Measurements from ENCODE around the gene CAP1.

DNA sequence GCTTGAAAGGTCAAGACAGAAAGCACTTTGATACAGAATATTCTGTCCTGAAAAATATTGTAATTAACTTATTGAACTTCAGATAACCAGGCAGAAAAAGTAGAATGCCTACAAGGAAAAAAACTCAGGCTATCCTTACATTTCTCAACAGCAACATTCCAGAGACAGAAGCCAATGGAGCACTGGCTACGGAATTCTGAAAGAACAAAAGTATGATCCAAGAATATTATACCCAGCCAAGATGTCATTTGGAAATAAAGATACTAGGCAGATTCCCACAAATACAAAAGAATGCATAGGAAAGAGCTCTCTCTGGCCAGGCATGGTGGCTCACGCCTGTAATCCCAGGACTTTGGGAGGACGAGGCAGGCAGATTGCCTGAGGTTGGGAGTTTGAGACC is 62.4 kb downstream of the CAP1 start:
- no peak for TF ChIP-seq ZNF274 (CRISPR knock-in tag; IDR thresholded peaks at IDR 0.05)
- no peak for TF ChIP-seq NFRKB (IDR thresholded peaks at IDR 0.05)
- TF ChIP-seq, protein P1, sequence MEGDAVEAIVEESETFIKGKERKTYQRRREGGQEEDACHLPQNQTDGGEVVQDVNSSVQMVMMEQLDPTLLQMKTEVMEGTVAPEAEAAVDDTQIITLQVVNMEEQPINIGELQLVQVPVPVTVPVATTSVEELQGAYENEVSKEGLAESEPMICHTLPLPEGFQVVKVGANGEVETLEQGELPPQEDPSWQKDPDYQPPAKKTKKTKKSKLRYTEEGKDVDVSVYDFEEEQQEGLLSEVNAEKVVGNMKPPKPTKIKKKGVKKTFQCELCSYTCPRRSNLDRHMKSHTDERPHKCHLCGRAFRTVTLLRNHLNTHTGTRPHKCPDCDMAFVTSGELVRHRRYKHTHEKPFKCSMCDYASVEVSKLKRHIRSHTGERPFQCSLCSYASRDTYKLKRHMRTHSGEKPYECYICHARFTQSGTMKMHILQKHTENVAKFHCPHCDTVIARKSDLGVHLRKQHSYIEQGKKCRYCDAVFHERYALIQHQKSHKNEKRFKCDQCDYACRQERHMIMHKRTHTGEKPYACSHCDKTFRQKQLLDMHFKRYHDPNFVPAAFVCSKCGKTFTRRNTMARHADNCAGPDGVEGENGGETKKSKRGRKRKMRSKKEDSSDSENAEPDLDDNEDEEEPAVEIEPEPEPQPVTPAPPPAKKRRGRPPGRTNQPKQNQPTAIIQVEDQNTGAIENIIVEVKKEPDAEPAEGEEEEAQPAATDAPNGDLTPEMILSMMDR (CRISPR knock-in tag; IDR thresholded peaks at IDR 0.05) = no peak
- no peak for TF ChIP-seq POLR2AphosphoS5 (IDR thresholded peaks at IDR 0.05; ENCODE audit: low read depth, low read length)
- TF ChIP-seq NFYB (CRISPR knock-in tag; IDR thresholded peaks at IDR 0.05) = no peak
- TF ChIP-seq, protein P2, sequence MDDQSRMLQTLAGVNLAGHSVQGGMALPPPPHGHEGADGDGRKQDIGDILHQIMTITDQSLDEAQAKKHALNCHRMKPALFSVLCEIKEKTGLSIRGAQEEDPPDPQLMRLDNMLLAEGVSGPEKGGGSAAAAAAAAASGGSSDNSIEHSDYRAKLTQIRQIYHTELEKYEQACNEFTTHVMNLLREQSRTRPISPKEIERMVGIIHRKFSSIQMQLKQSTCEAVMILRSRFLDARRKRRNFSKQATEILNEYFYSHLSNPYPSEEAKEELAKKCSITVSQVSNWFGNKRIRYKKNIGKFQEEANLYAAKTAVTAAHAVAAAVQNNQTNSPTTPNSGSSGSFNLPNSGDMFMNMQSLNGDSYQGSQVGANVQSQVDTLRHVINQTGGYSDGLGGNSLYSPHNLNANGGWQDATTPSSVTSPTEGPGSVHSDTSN (CRISPR knock-in tag; IDR thresholded peaks at IDR 0.05; ENCODE audit: borderline replicate concordance) = no peak
- TF ChIP-seq STAG1 (CRISPR knock-in tag; IDR thresholded peaks at IDR 0.05) = no peak
- TF ChIP-seq ATRX (CRISPR knock-in tag; IDR thresholded peaks at IDR 0.05; ENCODE audit: borderline replicate concordance) = no peak
- TF ChIP-seq ZNF138 (CRISPR knock-in tag; IDR thresholded peaks at IDR 0.05; ENCODE audit: low read depth) = no peak
- TF ChIP-seq POLR2AphosphoS2 (IDR thresholded peaks at IDR 0.05; ENCODE audit: low read depth, low read length) = no peak
- TF ChIP-seq CREB1 (IDR thresholded peaks at IDR 0.05) = no peak
- no peak for TF ChIP-seq CREB1 (CRISPR knock-in tag; IDR thresholded peaks at IDR 0.05)
- TF ChIP-seq SP2 (CRISPR knock-in tag; IDR thresholded peaks at IDR 0.05) = no peak
- TF ChIP-seq DPF2 (CRISPR knock-in tag; IDR thresholded peaks at IDR 0.05; ENCODE audit: borderline replicate concordance, low read depth) = no peak
- TF ChIP-seq, protein P3, sequence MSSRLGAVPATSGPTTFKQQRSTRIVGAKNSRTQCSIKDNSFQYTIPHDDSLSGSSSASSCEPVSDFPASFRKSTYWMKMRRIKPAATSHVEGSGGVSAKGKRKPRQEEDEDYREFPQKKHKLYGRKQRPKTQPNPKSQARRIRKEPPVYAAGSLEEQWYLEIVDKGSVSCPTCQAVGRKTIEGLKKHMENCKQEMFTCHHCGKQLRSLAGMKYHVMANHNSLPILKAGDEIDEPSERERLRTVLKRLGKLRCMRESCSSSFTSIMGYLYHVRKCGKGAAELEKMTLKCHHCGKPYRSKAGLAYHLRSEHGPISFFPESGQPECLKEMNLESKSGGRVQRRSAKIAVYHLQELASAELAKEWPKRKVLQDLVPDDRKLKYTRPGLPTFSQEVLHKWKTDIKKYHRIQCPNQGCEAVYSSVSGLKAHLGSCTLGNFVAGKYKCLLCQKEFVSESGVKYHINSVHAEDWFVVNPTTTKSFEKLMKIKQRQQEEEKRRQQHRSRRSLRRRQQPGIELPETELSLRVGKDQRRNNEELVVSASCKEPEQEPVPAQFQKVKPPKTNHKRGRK (CRISPR knock-in tag; IDR thresholded peaks at IDR 0.05) = no peak
